HG03159 (cell line): ENCODE results near the gene SYMPK.
A peak's percentile ranks its signal among the peaks of the same experiment; 100 is the strongest.
"Not testable (repeated sequence)": the region's sequence is repeated elsewhere in the genome, so short reads cannot be mapped to it uniquely, and the experiment has no call there.

Experiments used
- ATAC-seq: cut with Tn5 transposase; IDR thresholded peaks from one replicate; pipeline ENCODE4 v1.9.1; 2021; ENCODE audit warnings: mild to moderate bottlenecking, moderate library complexity; ENCODE audit not compliant: unreplicated experiment

SYMPK gene

DNA sequence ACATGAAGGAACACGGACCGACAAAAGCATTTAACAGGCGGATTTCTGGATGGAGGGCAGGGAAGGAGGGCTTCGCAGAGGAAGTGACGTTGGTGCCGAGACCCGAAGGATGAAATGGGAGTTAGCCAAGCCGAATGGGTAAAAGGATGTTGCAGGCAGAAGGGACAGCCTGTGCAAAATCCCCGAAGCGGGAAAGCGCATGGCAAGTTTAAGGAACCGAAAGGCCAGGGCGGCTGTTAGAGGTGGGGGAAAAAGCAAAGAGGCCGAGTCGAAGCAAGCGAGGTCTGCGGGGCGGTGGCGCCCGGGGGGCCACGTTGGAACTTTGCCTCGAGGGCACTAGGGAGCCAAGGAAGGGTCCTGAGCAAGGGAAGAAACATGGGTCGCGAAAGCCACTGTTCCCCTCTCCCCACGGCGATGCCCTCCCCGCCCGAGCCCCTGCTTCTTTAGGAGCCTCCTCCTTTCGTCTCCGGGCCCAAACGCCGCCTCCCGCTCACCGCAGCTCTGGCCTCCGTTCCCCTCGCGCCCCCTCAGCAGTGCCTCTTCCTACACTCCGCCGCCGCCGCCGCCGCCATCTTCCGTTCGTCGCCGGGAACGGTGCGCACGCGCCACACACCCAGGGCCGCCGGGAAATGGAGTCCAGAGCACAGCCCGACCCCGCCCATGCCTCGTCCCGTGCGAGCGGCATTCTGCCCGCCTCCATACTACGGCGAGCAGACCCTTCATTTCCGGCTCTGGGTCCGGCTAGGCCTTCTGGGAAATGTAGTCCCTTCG, at the start of gene SYMPK:
Gene SYMPK (minus strand): TSS at position 584 of the 771 bp plus-strand sequence. CDS start 8,652 bp downstream, outside the sequence.
- peak; percentile 93 for ATAC-seq

GRCh38 chr19:45911291-45911690, 48.3 kb upstream of the SYMPK start:
- ATAC-seq = no peak

DNA sequence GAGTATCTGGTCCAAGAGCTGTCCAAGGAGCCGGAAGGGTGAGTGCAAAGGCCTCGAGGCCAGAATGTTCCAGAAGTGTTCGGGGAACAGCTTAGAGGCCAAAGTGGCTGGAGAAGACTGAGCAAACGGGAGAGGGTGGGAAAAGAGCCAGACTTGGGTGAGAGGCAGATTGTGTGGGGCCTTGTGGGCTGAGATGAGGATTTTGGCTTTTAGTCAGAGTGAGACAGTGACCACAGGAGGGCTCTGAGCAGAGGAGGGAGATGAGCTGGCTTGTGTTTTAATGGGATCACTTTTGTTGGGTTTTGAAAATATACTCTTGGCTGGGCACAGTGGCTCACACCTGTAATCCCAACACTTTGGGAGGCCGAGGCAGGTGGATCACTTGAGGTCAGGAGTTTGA, 46.0 kb upstream of the SYMPK start:
- ATAC-seq = no peak

DNA sequence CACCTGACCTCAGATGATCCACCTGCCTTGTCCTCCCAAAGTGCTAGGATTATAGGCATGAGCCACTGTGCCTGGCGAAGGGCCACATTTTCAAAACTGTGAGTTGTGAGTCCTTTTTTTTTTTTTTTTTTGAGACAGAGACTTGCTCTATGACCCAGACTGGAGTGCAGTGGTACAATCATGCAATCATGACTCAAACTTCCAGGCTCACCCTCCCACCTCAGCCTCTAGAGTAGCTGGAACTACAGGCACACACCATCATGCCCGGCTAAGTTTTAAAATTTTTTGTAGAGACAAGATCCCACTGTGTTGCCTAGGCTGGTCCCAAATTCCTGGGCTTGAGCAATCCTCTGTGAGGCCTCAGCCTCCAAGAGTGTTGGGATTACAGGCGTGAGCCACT, 43.3 kb upstream of the SYMPK start:
- ATAC-seq = no peak

GRCh38 chr19:45905011-45905410, 42.1 kb upstream of the SYMPK start:
- ATAC-seq = no peak

GRCh38 chr19:45902651-45903625, 40.0 kb upstream of the SYMPK start:
- peak; percentile 86 for ATAC-seq

DNA sequence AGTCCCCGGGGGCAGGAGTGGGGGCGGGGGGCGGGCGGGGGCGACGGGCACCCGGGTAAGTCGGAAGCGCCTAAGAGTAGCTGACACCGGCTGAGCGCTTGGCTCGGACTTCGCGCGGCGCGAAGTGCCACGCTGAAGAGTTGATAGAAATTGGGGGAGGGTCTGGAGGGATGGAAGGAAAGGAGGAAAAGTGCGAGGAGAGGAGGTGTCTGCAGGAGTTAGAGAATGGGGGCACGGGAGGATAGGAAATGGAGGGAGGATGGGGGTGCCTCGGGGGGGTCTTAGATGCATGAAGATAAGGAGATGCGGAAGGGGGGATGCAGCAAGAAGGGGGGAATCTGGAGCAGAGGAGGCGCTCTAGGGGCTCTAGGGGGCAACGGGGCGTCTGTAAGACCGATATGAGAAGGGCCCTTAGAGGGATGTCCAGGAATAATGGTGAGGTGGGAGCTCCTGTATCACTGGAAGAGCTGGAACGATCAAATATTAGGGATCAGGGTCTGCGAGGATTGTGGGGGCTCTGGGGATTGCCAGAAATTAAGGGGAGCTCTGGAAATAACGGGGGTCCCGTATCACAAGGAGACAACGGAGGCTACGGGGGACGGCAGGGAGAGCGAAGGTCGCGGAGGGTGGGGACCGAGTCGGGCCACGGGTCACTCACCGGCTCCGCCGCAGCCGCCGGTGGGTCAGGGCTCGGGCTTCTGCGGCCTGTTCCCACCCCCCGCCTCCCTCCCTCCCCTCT, 39.1 kb upstream of the SYMPK start, which contains the start of gene MYPOP:
Gene MYPOP (minus strand): TSS at position 702 of the 739 bp plus-strand sequence. CDS start 840 bp downstream, outside the sequence.
- ATAC-seq = no peak

DNA sequence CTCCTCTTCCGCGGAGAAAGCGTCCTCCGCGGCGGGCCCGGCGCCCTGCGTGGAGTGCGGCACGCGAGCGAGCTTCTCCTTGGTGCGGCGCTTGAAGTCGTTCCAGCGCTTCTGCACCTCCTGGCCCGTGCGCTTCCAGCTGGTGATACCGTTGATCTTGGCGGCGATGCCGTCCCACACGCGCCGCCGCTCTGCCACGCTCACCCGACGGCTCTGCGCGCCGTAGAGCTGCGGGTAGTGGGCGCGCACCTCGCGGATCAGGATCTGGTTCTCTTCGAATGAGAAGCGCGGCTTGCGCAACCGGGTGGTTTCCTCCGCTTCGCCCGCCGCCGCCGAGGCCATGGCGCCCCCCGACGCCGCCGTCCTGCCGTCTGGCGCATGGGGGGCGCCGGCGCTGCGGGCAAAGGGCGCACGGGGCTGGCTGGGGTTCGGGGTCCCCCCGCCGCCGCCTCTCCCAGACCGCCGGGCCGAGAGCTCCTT, 38.5 kb upstream of the SYMPK start:
- no peak for ATAC-seq

- no peak for ATAC-seq
Observed at GRCh38 chr19:45900738-45901431, 37.9 kb upstream of the SYMPK start.

- no peak for ATAC-seq
Observed at GRCh38 chr19:45899919-45900589, 37.1 kb upstream of the SYMPK start.

DNA sequence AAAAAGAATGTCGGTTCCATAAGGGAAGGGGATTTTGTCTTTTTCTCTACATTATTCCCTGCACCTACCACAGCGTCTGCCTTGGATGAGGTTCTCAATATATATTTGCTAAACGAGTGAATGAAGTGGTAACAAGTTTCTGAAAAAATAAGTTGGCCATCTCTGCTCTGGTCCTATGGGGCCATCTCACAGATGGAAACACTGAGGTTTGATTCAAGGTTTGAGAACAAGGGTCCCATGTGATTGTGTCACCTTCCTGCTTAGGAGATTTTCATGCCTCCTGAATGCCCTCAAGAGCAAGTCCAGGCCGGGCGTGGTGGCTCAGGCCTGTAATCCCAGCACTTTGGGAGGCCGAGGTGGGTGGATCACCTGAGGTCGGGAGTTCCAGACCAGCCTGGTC, 36.3 kb upstream of the SYMPK start:
- no peak for ATAC-seq

- no peak for ATAC-seq
Observed at GRCh38 chr19:45897261-45897812, 34.4 kb upstream of the SYMPK start.

- not testable (repeated sequence) for ATAC-seq
Observed at GRCh38 chr19:45895983-45896599, 33.1 kb upstream of the SYMPK start.

DNA sequence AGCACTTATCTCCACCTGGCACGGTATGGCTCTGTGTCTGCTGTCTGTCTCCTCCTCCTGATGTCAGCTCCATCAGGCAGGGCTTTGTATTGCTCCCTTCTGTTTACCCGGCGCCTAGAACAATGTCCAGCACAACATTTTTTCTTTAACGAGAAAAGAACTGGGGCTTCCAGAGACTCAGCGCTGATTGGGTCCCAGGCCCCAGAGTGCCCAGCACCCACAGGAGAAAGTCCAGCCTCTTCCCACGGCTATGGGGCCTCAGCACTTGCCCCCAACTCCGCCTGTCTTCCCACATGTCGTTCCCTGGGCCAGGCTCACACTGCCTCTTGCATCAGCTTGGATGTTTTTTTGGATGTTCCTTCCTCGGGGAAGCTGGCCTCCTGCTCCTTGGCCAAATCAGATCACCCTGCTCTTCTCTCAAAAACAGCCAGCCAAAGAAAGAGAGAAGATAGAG, 32.6 kb upstream of the SYMPK start:
- no peak for ATAC-seq

DNA sequence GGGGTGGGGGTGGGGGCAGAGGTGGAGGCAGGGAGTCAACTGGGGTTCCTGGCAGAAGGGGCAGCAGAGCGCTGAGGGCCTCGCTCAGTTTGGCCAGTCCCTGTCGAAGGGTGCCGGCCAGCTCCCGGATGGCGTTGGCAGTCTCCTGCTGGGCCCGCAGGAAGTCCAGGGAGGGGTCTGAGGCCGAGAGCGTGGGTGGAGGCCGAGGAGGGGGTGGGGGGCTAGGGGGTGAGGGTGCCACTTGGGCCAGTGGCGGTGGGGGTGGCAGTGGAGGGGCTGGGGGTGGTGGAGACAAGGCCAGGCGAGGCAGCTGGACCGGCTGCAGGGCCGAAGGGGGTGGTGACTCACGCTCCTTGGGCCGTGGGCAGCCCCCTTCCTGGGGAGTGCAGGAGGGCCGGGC, 27.9 kb upstream of the SYMPK start:
- ATAC-seq = no peak

GRCh38 chr19:45889210-45889885, 26.4 kb upstream of the SYMPK start:
- no peak for ATAC-seq

- no peak for ATAC-seq
Observed at GRCh38 chr19:45887200-45887710, 24.3 kb upstream of the SYMPK start.
